ENCODE measurements around the gene MVB12A. TPM values are rescaled to one million over a fixed set of nuclear protein-coding genes. Genes with fewer than 3 reads are reported as not detected.
A peak's percentile ranks its signal among the peaks of the same experiment; 100 is the strongest.

MVB12A gene
- total and polyA plus RNA-seq, 2 experiments from 2014 or later: 36.6 to 60.3 TPM

- H3K79me2 ChIP-seq (replicated peaks; ENCODE audit: insufficient read depth): no peaks in the 10 kb centered on the region
- H4K20me1 ChIP-seq (replicated peaks; ENCODE audit: insufficient read depth): no peaks in the 10 kb centered on the region
- peaks cover 17% of the 10 kb centered on the region for H3K4me1 ChIP-seq (ENCODE audit: insufficient read depth)
- peak; percentile 52 for ATAC-seq
- H3K4me2 ChIP-seq: peak within 1 kb of the TSS; percentile 85
- H3K36me3 Mint-ChIP-seq (ENCODE audit: low read depth): peaks cover 9% of the 10 kb centered on the region; the same call in 2 of the 3 replicates
- H3K4me3 ChIP-seq: peak within 1 kb of the TSS; percentile 62
- H2AFZ ChIP-seq: 0 out of 2 replicates have a peak within 1 kb of the TSS, but pooled peaks have one; percentile 47
- peaks cover 28% of the 10 kb centered on the region for H3K4me1 Mint-ChIP-seq
- no peaks in the 10 kb centered on the region for H3K9me3 Mint-ChIP-seq
- no peaks in the 10 kb centered on the region for H3K36me3 ChIP-seq (ENCODE audit: insufficient read depth)
- TF ChIP-seq CREB1 (CRISPR knock-in tag; IDR thresholded peaks at IDR 0.05; ENCODE audit: low read depth): no peak
- TF ChIP-seq STAT1 (IDR thresholded peaks at IDR 0.05; ENCODE audit: unreplicated experiment): no peak
- TF ChIP-seq JUNB (IDR thresholded peaks at IDR 0.05; ENCODE audit: unreplicated experiment): no peak
- H3K9me2 ChIP-seq (ENCODE audit: insufficient read depth): no peaks in the 10 kb centered on the region
- DNase-seq (ENCODE audit: low spot score): peak; percentile 78
- H3K27me3 Mint-ChIP-seq (ENCODE audit: insufficient read depth, low read depth, poor library complexity): peaks cover 9% of the 10 kb centered on the region
- H3K27me3 ChIP-seq (ENCODE audit: insufficient read depth): no peaks in the 10 kb centered on the region
- H3K4me3 Mint-ChIP-seq: peak within 1 kb of the TSS; percentile 83
- H3F3A ChIP-seq (replicated peaks; ENCODE audit: low read depth): 0 out of 2 replicates have a peak, but pooled peaks cover 7% of the 10 kb centered on the region
- H3K27ac ChIP-seq (ENCODE audit: low read depth): peak within 1 kb of the TSS; percentile 90
- H3K27ac Mint-ChIP-seq: peak within 1 kb of the TSS; percentile 95
Measured at GRCh38 chr19:17405250-17406045, 14.4 kb upstream of the MVB12A start, which contains the start of gene BST2. Gene BST2 (minus strand): TSS chr19:17405630. CDS start chr19:17405575, 55 bp downstream.

- Mint-ChIP-seq H3K9me3 (no peaks in the 10 kb centered on the region), H3K4me1 (peaks cover 28% of the 10 kb centered on the region), H3K36me3 (ENCODE audit: low read depth) (peaks cover 9% of the 10 kb centered on the region; the same call in 2 of the 3 replicates), H3K27ac (no peak overlapping the region), H3K4me3 (peak overlapping the region; percentile 30; the same call in 1 of the 3 replicates), H3K27me3 (ENCODE audit: insufficient read depth, low read depth, poor library complexity) (peaks cover 9% of the 10 kb centered on the region)
- H3K4me3 ChIP-seq: no peak overlapping the region
- no peaks in the 10 kb centered on the region for H3K36me3 ChIP-seq (ENCODE audit: insufficient read depth)
- no peaks in the 10 kb centered on the region for H3K79me2 ChIP-seq (replicated peaks; ENCODE audit: insufficient read depth)
- DNase-seq (ENCODE audit: low spot score) (no peak), ATAC-seq (no peak)
- peak overlapping the region; percentile 48; the same call in 1 of the 2 replicates for H3K4me2 ChIP-seq
- H3K4me1 ChIP-seq (ENCODE audit: insufficient read depth): peaks cover 17% of the 10 kb centered on the region
- H2AFZ ChIP-seq: no peak overlapping the region
- 0 out of 2 replicates have a peak, but pooled peaks cover 7% of the 10 kb centered on the region for H3F3A ChIP-seq (replicated peaks; ENCODE audit: low read depth)
- H3K27me3 ChIP-seq (ENCODE audit: insufficient read depth): no peaks in the 10 kb centered on the region
- H3K9me2 ChIP-seq (ENCODE audit: insufficient read depth): no peaks in the 10 kb centered on the region
- H4K20me1 ChIP-seq (replicated peaks; ENCODE audit: insufficient read depth): no peaks in the 10 kb centered on the region
- peak overlapping the region; percentile 74; the same call in 1 of the 2 replicates for H3K27ac ChIP-seq (ENCODE audit: low read depth)
- TF ChIP-seq ETS1 (IDR thresholded peaks at IDR 0.05) (no peak), ZNF114 (CRISPR knock-in tag; IDR thresholded peaks at IDR 0.05) (no peak), ZNF462 (CRISPR knock-in tag; IDR thresholded peaks at IDR 0.05) (no peak), EZH2 (IDR thresholded peaks at IDR 0.05; ENCODE audit: low read depth, unreplicated experiment) (no peak), EZH2phosphoT487 (IDR thresholded peaks at IDR 0.05; ENCODE audit: unreplicated experiment) (no peak), CTCF (conservative IDR thresholded peaks at IDR 0.05; ENCODE audit: low read depth in 2 of 2) (no peak), CREB1 (CRISPR knock-in tag; IDR thresholded peaks at IDR 0.05; ENCODE audit: low read depth) (no peak)
Measured at GRCh38 chr19:17406046-17406886, 13.6 kb upstream of the MVB12A start.
